HG03460 (cell line): ENCODE measurements around the gene BMPR1A.
"Not testable (repeated sequence)": the region's sequence is repeated elsewhere in the genome, so short reads cannot be mapped to it uniquely, and the experiment has no call there.

Experiments
- ATAC-seq: cut with Tn5 transposase; IDR thresholded peaks from one replicate; pipeline ENCODE4 v1.9.1; 2021; ENCODE audit not compliant: unreplicated experiment

BMPR1A gene

DNA sequence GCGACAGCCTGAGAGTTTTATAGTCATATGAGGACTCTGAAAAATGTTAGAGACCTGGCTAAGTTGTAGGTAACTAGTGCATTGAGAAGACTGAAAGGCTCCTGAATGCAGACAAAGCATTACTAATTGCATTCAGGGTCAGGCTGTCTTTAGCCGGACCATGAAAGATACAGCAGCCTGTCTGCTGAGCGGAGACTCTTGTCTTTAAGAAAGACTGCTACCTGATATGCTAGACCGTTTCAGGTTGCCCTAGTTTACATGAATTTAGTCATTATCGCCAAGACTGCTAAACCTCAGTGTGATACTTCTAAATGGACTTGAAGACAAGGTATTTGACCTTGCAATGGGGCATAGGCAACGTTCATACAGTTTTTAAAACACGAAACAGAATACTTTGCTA is 81.2 kb downstream of the BMPR1A start:
- ATAC-seq: no peak

DNA sequence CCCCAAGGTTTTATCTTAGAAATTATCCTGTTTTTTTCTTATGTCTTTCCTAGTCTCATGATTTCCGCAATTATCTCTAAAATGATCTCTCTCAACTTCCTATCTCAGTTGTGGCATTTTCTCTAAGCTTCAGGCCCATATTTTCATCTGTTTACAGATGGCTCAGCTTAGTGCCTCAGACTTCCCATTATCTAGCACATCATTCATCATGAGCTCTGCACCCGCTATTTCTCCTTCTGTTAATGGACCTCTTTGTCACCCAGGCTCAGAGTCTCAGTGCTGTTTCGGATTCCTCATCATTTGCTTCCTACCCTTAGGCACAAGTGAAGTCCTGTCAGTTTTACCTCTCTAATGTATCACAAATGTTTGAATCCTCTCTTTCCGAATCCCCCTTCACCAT is 84.1 kb downstream of the BMPR1A start:
- ATAC-seq: no peak

DNA sequence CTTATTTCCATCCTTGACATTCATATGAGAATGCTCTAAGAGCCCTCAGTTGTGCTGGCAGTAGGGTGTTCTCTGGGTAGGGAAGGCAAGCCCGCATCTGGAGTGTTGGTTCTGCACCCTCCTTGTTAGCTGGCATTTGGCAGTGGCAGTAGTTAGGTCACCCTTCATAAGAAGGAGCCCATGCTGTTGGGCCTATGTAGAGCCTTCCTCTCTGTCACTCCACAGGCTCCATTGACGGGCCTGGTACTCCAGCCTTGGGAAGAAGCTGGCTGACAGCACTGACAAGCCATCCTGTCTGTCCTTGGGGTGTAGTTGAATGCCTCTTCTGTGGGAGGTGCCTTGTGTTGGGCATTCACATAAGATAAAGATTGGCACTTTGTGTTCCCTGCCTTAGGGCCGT is 89.7 kb downstream of the BMPR1A start:
- ATAC-seq: no peak

DNA sequence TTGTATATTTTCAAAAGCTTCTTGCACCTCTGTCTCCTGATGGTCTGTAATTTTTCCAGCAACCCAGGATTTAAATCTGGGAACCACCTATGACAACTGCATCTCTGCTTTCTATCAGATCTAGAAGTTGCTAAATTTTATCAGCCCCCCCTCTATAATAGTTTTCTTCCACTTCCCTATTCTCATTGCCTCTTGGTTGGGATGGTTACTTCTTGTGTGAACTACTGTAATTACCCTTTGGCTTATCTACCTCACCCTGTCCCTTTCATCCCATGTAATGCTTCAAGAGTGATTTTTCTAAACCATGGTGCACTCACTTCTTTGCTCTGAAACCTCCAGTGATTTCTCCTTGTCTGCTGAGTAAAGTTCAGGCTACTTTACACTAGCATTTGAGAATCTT is 92.3 kb downstream of the BMPR1A start:
- no peak for ATAC-seq

DNA sequence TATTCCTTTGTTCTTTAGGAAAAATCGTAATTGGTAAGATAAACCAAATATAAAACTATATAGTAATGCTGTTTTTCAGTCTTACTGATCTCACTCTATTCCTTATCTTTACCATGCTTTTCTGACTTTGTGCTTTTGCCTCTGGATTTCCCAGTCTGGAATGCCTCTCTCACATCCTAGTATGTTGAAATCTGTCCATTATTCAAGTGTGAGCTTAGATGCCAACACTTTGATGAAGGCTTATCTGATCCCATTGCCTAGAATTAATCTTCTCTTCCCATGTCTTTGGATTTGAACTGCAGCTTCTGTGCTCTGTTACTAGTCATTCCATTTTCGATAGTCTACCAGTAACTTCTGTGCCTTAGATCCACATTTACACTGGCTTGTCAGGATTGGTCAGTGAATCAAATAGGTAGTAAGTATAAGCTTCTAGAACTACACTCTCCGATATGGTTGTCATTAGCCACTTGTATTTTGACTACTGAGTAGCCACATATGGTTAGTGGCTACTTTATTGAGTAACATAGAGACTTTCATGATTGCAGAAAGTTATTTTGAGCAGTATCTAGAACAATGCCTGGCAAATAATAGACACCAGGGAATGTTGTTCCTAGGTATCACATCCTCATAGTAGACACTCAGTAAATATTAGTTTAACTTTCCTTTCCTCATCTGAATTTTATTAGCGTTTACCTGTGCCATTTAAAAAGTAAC is 92.9 kb downstream of the BMPR1A start:
- peak; percentile 50 for ATAC-seq

DNA sequence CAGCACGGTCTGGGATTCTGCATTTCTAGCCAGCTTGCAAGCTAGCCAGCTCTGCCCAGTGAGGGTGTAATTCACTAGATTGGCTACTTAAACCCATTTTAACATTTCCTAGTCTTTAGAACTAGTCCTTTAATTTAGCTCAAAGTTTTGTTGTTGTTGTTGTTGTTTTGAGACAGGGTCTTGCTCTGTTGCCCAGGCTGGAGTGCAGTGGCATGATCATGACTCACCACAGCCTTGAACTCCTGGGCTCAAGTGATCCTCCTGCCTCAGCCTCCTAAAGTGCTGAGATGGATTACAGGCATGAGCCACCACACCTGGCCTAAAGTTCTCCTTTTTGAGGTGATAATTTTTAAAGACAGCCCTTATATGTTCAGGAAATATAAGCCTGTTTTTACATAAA is 94.1 kb downstream of the BMPR1A start:
- no peak for ATAC-seq

DNA sequence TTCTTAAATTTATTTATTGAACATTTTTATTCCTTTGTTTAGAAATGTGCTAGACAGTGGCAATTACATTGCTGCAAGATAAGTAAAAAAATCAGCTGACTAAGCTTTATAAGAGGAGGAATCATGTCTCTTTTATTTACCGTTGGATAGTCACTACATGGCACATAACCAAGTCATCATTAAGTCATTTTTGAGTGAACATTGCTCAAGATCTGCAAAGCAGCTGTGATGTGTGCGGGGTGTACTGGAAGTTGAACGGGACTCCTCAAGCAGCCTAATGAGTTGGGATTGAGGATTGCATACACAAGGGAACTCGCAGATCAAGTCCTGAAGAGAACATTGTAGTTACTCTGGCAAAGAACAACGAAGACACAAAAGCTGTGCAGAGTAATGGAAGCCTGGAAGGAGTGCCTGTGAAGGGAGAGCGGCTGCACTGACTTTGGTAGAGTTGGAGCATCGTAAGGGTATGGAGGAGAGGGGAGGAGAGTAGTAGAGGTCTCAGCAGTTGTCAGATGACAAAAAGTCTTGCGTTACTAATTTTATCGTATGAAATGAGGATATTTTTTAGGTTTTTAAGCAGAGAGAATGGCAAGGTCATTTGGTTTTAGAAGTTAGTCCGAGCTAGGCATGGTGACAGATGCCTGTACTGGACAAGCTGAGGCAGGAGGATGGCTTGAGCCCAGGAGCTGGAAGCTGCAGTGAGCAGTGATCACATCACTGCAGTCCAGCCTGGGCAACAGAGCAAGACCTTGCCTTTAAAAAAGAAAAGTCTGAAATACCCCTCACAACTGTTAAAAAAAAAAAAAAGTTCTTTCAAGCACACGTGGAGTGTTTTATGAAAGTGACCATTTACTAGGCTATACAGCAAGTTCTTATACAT is 95.1 kb downstream of the BMPR1A start:
- ATAC-seq: no peak

DNA sequence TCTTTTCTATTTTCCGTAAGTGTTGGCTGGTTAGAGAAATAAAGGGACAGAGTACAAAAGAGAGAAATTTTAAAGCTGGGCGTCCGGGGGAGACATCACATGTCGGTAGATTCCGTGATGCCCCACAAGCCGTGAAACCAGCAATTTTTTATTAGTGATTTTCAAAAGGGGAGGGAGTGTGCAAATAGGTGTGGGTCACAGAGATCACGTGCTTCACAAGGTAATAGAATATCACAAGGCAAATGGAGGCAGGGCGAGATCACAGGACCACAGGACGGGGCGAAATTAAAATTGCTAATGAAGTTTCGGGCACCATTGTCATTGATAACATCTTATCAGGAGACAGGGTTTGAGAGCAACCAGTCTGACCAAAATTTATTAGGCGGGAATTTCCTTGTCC is 97.2 kb downstream of the BMPR1A start:
- not testable (repeated sequence) for ATAC-seq

DNA sequence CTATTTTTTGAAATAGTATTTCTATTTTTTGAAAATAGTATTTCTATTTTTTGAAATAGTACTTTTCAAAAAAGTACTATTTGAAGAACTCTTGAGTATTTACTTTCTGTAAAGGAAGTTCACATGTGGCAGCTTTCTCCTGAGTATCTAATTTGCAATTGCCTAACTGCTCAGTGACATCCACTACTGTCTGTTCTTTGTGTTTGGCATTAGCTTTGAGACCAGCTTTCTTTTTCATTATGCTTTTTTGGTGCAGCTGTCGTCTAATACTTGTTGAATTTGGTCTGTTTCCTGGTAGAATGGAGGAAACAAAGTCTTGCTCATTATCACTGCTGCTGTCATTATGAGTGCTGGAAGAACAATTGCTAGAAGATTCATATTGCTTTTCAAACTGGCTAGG is 99.1 kb downstream of the BMPR1A start:
- ATAC-seq: no peak

DNA sequence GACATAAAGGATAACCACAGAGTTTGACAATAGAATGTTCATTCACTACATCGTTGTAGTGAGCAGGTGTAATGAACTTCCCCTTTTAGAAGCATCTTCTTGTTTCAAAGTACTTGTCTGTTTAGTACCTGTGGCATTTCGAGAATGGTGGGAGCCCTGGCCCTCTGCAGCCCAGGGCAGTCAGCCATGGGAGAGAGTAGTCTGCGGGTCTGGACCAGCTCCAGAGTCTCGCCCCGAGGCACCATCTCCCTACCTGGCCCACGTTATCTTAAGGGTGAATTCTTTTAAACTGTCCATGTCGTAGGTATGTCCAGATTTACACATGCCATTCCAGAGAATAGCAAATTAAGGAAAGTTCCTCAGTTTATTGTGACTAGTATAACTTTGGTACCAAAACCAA is 99.7 kb downstream of the BMPR1A start:
- no peak for ATAC-seq

DNA sequence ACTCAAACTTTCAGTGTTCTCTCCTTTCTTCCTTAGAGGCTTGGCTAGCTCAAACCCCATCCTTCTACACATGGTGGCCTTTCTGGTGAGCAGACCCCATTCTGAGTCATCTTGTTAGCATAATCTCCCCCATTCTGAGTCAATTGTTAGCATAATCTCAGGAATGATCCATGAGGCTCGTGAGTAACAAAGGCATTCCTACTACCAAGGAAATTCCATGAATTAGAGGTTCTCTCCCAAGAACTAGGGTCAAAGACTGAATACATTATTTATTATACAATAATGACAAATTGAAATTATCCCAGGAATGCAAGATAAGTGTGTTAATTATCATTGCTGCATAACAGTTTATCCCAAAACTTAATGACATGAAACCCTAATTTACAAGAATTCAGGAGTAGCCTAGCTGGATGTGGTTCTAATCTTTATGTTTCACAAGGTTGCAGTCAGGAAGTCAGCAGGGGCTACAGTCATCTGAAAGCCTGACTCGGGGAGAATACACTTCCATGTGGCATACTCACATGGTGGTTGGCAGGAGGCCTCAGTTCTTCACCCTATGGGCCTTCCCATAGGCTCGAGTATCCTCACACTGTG is 100.8 kb downstream of the BMPR1A start:
- no peak for ATAC-seq

DNA sequence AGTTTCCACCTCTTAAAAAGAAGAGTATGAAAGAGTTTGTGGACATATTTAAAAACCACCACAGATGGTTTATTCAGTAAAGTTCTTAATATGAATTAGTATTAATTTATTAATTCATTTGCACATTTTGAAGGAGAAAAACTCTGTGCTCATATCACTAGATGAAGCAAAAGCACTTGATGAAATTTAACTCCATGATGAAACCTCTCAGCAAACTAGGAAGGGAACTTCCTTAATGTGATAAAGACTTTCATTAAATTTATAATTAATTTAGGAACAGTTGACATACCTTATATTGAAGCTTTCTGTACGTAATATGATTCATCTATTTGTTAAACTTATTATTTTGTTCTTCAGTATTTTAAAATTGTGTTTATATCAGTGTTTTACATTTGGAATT is 101.6 kb downstream of the BMPR1A start:
- ATAC-seq: no peak

DNA sequence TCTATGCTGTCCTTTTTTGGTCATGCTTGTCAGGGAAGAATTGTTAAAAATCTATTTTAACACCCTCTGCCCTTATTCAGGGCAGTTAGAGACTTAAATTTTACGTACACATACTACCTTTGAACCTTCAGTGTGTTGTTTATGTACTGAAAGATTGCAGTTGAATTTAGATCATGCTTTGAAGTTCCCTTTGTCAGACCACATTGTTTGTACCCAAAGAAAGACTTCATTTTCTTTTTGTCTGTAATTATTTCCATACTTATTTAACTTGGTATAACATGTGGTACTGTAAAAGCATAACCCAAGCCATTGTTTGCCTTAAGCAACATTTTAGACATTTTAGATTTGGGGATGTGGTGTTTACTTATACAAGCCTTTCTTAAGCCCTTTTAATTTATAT is 104.9 kb downstream of the BMPR1A start:
- no peak for ATAC-seq

DNA sequence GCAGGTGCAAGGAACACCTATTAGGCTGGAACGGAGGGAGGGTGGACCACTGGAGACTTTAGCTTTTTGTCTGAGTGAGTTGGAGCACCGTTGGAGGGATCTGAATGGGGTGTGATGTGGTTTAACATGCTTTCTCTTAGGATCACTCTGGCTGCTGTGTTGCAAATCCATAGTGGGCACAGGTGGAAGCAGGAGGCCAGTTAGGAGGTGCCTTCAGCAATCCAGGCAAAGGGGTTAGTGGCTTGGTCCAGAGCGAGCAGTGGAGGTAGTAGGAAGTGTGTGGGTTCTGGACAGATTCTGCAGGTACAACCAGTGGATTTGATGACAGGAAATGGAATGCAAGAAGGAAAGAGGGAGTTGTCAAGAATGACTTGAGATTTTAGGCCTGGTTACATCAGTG is 106.0 kb downstream of the BMPR1A start:
- no peak for ATAC-seq

DNA sequence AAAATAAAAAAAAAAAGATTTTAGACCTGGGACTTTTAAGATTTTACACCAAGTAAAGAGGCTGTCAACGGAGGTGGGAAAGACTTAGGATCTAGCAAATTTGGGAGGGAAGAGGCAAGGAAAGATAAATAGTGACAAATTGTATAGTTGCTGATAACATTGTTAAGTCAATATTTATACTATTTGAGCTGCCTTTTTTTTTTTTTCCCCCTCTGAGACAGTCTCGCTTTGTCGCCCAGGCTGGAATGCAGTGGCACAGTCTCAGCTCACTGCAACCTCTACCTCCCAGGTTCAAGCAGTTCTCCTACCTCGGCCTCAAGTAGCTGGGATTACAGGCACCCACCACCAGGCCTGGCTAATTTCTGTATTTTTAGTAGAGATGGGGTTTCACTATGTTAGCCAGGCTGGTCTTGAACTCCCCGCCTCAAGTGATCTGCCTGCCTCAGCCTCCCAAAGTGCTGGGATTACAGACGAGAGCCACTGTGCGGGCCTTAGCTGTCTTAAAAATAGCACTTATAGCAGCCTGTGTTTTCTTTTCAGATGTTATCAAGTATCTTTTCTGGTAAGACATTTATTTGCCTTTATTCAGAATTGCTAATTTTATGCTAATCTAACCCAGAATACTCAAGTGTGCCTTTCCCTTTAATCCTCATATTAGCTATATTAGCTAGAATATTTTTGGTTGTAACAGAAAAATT is 106.5 kb downstream of the BMPR1A start:
- no peak for ATAC-seq

DNA sequence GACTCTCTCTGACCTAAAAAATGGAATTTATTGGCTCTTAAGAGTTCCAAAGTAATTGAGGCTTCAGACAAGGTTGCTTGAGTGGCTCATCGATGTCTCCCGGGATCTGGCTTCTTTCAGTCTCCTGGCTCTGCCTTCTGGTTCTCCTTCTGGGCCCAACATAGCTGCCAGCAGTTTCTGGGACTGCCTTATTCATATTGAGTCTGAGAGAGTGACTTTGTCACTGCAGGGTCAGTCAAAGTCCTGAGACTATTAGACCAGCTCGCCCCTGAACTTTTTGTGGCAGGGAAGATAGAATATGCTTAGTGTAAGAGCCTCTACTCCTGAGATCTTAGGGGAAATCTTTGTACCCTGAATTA is 107.0 kb downstream of the BMPR1A start:
- ATAC-seq: no peak

DNA sequence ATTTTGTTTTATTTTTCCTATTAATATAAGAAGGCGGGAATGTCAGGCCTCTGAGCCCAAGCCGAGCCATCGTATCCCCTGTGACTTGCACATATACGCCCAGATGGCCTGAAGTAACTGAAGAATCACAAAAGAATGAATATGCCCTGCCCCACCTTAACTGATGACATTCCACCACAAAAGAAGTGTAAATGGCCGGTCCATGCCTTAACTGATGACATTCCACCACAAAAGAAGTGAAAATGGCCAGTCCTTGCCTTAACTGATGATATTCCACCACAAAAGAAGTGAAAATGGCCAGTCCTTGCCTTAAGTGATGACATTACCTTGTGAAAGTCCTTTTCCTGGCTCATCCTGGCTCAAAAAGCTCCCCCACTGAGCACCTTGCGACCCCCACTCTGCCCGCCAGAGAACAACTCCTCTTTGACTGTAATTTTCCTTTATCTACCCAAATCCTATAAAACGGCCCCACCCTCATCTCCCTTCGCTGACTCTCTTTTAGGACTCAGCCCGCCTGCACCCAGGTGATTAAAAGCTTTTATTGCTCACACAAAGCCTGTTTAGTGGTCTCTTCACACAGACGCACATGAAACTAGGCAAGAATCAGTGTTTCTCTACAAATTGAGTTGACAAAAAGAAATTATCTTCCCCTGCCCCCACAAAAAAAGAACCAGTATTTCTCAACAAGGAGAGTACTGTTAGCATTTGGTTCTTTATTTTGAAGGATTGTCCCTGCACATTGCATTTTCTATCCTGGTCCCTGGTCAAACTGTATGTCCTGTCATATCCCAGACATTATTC is 108.8 kb downstream of the BMPR1A start:
- not testable (repeated sequence) for ATAC-seq

DNA sequence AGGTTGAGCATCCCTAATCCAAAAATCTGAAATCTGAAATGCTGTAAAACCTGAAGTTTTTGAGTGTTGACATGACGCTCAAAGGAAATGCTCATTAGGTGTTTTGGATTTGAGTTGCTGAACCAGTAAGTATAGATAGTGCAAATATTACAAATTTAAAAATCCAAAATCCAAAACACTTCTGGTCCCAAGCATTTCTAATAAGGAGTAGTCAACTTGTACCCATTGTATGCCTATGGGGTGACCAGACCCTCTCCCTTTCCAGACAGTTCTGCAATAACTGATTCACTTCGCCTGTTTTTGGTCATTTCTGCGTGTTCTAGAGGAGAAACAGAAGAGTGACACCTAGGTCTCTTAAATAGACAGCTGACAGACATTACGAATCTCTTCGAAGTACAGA is 110.7 kb downstream of the BMPR1A start:
- ATAC-seq: no peak

DNA sequence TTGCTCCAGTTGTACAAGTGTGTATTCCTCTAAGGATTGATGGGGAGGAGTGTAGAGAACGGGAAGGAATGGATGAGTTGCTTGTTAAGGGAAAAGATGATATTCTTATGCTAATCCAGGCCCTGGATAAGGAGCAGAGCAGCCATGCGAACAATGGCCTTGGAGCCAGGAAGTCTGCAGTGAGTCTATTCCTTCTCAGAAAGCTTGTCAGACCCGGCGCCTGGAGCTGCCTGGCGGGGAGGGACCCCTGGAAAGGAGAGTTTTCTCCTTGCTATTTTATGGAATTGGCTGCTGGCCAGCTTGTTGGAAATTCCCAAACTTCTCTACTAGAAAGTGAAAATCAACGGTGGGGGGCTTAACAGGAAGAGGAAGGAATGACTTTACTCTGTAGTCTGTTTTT is 111.9 kb downstream of the BMPR1A start:
- ATAC-seq: no peak

DNA sequence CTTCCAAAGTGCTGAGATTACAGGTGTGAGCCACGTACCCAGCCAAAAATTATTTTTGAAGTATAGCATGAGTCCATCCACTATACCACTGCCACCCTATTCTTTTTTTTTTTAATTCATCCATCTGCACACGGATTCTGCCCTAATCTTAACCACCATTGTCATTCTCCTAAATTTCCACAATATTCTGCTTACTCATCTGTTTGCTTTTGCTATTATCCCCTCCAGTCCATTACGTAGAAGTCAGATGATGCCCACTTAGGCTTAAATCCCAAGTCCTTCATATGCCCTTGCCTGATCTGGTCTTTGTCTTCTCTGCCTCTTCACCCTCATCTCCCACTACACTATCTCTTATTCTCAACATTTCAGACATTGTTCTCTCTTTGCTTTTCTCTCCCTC is 114.3 kb downstream of the BMPR1A start:
- ATAC-seq: no peak
